NCI-H128 (cell line): ENCODE results near the gene POU2AF1.
"Not testable (repeated sequence)": the region's sequence is repeated elsewhere in the genome, so short reads cannot be mapped to it uniquely, and the experiment has no call there.

ENCODE experiments used
- DNase-seq: peaks from one replicate; lab custom pipeline; 2025; ENCODE audit not compliant: unreplicated experiment; lab: John Stamatoyannopoulos, UW

POU2AF1 gene

DNA sequence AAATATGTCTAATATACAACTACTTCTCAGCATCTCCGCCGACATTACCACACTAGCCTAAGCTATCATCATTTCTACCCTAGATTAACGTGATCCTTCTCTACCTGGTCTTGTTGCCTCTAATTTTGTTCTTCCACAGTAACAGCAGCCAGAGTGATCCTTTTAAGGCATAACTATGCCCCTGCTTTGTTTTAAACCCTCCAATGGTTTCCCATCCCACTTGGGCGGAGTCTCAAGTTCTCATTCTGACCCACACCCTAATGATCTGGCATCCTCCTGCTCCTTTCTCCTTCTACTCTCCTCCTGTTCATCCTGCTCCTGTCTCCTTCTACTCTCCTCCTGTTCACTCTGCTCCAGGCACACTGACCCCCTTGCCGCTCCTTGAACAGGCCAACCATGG lies 31.9 kb upstream of the POU2AF1 start:
- no peak for DNase-seq

DNA sequence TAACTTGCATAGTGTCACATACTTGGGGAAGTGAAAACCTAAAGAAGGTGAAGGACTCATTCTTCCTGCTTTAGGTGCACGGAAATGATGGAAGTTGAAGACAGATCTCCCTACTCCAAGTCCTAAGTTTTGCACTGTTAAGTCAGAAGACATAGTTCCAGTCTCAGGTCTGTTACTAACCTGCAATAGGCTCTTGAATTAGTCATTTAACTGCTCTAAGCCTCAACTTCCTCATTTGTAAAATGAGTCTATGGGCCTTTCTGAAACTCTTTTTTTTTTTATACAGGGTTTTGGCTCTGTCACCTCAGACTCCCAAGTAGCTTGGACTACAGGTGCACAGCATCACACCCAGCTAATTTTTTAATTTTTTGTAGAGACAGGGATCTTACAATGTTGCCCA lies 30.8 kb upstream of the POU2AF1 start:
- DNase-seq = no peak

DNA sequence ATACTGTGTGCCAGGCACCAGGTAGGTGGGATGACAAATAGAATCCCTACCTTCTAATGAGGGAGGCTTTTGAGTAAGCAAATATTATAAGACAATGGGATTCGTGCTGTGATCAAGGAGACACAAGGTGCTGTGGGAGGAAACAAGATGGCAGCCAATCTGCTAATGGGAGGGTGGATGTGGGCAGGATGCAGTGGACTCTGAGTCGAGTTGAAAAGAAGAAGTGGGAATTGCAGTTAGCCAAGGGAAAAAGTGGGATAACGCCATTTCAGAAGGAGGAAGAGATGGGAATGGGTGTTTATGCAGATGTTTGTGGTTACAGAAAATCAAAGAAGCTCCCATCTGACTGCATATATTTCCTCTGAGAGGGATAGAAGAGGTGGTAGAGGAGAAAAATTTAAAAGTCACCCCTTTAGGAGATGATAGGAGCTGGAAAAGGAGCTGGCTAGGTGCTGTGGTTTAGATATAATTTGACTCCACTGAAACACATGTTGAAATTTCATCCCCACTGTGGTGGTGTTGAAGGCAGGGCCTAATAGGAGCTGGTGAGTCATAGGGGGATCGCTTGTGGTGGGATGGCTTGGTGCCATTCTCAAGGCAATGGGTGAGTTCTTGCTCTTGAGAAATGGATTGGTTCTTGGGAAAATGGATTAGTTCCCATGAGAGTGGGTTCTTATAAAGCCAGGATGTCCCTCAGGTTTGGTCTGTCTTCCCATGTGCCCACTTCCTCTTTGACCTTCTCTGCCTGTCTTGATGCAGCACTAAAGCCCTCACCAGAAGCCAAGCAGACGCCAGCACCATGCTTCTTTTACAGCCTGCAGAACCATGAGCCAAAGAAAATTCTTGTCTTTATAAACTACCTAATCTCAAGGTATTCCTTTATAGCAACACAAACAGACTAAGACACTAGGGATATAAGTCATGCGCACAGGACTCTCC lies 30.0 kb upstream of the POU2AF1 start:
- no peak for DNase-seq

DNA sequence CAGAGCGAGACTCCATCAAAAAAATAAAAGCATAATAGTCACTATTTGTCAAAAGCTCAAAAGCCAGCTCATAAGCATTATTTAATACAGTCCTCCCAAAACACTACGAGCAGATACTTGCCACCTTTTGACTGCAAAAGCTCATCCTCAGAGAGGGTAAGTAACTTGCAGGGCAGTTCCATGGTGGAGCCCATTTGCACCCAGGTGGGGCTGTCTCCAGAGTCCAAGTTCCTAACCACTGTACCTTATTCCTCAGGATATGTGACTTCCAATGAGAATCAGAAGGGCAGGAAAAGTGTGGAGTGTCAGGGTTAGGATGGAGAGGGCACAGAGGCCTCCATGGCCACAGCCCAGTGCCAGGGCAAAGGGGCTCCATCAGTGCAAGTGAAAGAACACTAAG lies 28.6 kb upstream of the POU2AF1 start:
- no peak for DNase-seq

DNA sequence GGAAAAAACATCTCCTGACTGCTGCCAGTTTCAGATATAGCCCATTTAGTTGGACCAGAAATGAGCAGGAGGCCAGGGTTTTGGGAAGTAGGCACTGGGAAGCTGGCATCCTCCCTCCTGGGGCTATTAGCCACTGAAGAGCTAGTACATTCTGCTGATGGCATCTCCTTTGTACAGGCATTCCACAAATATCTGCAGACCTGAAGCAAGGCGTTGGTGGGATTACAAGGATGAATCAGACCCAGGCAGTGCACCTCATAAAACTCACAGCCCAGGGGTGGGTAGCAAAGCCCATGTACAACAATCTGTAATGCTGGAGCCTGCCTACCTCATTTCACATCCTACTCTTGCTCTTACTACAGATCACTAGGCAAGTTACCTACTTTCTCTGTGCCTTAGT lies 27.5 kb upstream of the POU2AF1 start:
- DNase-seq = no peak

DNA sequence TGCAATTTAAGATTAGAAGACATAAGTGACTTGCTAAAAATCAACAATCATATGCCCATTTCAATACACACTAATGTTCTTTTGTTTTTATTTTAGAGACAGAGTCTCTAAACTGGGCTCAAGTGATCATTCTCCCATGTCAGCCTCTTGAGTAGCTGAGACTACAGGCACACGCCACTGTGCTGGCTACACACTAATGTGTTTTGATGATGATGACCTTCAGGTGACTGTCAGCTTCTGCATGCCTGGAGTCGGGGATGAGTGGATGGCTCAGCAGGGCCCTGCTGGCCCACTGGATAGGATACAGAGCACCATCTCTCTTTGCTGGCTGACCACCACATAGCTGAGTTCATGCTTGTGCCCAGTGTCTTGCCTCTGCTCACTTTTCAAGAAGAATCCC lies 27.0 kb upstream of the POU2AF1 start:
- DNase-seq = no peak

DNA sequence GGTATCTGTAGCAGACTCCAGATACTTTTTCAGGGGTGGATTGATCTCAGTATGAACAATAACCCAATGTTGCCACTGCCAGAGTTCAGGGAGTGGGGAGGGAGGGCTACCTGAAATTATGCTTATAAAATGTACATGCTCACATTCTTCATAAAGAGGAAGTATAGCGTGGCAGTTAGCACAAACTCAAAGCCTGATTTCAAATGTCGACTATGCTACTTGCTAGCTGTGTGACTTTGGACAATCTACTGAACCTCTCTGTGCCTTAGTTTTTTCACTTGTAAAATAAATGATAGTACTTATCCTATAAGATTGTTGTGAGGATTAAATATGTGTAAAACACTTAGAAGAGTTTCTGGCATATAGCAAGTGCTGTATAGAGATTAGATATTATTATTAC lies 26.5 kb upstream of the POU2AF1 start:
- no peak for DNase-seq

DNA sequence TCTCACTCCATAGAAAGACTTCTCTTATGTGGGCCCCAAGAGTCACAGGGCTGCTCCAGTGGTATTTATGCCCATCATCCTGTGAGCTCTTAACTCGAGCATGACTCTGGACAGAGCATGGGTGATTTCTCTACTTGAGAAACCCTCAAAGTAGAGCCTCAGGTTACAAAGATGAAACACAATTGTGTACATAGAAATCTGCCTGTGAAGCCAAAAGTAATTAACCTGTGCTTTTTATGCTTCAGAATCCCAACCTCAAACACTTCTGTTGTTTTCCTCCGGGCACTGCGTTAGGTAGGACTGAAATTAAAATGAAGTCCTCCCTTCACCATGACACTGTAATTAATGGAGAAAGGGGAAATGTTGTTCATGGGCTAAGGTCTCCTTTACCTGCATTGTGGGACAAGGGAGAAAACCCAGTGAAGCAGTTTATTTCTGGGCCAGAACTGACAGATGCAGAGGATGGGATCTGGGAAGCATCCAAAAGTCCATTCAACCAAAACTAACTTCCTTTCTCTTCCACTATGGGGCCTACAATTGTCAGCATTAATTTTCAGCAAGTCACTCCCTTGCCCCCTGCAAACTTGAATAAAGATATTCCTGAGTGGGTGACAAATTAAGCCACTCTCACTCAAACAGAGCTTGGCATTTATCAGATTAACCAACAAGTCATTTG lies 24.1 kb upstream of the POU2AF1 start:
- DNase-seq = no peak

DNA sequence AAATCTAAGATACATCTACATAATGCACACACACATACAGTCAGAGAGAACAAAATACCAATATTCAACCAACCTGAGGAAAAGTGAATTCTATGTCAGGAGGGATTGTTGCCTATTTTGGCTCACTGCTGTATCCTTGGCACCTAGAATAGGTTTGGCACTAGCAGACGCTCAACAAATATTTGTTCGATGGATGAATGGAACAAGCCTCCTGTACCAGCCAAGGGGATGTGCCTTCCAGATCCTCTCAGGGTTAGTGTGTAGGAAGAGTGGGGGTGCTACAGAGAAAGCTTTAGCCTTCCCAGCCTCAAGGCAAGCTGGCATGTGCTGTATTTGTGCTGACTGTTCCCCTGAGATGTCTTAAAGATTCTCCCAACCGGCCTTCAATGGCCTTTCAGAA lies 23.3 kb upstream of the POU2AF1 start:
- DNase-seq = no peak

DNA sequence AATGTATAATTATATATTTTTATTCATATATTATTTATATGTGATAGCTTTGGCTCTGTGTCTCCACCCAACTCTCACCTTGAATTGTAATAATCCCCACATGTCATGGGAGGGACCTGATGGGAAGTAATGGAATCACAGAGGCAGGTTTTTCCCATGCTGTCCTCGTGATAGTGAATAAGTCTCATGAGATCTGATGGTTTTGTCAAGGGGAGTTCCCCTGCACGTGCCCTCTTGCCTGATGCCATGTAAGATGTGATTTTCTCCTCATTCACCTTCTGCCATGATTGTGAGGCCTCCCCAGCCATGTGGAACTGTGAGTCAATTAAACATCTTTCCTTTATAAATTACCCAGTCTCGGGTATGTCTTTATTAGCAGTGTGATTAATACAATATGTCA lies 22.9 kb upstream of the POU2AF1 start:
- not testable (repeated sequence) for DNase-seq

DNA sequence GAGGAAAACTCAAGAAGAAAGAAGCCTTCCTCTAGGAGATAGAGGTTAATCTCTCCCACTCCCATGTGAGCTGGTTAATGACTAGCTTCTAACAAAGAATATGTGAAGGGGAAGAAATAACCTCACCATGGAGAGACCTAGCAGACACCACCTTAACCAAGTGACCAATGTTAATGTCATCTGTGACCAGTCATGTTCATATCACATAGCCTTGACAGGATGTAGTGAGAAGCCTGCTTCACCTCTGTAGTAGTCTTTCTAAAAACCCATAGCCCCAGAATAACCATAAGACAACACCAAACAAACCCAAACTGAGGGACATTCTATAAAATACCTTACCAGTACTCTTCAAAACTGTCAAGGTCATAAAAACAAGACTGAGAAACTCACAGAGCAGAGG lies 21.5 kb upstream of the POU2AF1 start:
- no peak for DNase-seq

DNA sequence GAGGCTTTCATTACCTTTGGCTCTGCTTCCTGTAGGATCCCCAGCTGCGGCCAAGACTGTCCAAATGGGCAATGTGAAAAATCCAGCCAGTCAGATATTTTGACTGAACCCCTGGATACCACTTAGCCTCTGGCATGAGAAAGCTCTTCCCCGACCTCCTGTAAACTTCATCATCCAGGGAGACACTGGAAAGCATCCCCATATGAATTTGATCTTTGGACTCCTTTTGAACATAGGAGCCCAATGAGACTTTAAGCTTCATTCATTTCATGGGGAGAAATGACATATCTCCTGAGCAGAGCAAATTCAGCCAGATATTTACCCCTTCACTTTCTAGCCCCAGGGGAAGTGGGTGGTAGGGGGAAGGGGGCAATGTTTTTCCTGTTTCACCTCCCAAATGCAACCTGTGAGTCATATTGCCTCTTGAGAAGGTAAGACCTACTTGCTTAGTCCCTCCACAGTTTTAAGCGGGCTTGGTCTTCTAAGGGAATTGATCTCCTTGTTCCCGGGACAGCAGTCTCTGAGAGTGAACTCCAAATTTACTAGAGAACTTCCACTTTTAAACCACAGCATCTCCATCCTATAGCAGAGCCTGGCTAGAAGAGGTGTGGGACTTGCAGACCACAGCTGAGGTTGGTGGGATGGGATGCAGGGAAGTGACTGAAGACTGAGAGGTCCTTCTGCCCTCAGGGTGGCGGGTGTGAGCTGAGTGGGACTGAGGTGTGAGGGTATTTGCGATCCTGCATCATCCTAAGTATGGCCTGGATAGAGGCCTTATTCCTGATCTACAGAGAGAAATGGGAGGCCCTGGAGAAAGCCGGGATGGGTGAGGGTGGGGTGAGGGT lies 20.3 kb upstream of the POU2AF1 start:
- DNase-seq = no peak

DNA sequence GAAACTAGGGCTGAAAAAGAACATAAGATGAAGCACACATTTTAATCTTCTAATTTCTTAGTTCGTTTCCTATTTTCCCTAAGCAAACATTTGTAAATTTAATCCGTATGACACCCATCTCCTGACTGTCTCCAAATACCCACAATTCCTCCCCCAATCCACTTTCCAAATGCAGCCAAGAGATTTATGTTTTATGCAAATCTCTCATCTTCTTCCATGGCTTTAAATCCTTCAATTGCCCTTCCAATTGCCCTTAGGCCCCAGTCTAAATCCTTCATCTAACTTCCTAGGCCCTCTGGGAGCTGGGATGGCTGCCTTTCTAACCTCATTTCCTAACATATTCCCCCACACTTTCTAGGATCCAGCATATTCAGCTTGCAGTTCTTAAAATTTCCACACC lies 18.0 kb upstream of the POU2AF1 start:
- no peak for DNase-seq

DNA sequence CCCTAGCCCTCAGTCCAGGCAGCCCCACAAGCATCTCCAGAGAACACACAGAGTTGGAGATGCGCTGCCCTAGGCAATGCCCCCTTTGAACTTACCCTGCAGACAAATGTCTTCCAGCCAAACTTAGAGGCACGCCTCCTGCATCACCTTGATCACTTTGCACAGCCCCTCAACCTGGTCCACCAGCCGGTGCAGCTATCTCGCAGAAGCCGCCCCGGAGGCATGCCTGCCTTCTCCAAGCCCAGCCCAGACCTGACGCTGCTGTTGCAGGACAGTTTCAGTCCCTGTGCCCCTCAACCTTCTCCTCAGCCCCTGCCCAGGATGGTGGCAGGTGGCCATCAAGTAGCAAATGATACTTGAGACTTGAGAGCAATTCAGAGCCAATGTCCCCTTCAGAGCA lies 16.7 kb upstream of the POU2AF1 start:
- DNase-seq = no peak

DNA sequence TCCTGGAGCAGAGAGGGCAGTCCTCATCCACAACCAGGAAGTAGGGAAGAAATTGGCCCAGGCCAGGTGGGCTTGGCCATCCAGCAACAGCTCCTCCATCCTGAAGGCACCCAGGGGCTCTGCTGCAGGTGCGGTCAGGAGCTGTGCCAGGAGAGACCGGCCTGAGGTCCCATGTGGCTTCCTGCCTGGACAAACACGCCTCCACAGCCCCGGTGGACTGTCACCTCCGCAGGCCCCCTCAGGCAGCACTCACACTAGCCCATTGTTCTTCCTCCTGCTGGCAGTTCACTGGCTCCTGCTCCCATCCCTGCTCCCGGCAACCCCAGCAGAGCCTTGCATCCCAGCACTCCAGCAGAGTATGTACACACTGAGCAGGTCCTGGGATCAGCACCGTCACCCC lies 16.0 kb upstream of the POU2AF1 start:
- DNase-seq = no peak

DNA sequence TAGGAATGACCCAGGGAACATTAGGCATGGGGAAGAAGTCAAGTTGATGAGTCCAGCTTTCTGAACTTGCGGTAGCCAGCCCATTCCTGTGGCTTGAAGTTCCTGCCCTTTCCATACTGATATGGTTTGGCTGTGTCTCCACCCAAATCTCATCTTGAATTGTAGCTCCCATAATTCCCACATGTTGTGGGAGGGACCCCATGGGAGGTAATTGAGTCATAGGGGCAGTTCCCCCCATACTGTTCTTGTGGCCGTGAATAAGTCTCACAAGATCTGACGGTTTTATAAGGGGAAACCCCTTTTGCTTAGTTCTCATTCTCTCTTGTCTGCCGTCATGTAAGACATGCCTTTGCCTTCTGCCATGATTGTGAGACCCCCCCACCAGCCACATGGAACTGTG lies 15.1 kb upstream of the POU2AF1 start:
- DNase-seq = not testable (repeated sequence)

DNA sequence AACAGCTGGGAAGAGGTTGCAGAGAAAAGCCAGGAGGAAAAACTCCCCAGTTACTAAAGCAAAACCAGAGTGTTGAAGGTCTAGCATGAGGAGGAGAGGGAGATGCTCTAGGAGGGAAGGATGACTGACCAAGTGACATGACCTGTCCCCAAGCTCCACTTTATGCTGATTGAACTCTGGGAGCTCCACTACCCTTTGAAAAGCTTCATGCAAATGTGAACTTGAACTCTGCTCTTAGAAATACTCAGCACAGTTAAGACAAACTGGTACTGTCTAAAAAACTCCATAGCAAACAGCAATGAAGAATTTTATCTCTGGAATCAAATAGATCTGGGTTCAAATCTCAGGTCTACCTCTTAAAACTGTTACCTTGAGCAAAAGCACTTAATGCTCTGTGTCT lies 14.5 kb upstream of the POU2AF1 start:
- DNase-seq = no peak

DNA sequence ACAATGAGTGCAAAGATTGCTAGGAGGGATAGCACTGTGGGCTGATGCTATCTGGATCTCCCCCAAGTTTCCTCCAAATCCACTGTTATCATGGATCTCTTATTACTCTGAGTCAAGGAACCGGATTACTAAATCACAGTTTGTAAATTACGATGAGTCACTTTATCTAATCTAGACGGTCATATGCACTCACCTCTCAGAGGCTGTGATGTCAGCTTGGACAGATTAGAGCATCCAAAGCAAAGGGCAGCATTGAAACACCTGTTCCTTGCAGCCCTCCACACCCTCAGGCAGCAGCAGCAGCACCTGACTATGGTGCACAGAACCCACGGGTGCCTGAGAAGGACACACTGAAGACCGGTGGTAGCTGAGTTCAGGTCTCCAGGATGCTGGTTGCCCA lies 14.0 kb upstream of the POU2AF1 start:
- DNase-seq = no peak

DNA sequence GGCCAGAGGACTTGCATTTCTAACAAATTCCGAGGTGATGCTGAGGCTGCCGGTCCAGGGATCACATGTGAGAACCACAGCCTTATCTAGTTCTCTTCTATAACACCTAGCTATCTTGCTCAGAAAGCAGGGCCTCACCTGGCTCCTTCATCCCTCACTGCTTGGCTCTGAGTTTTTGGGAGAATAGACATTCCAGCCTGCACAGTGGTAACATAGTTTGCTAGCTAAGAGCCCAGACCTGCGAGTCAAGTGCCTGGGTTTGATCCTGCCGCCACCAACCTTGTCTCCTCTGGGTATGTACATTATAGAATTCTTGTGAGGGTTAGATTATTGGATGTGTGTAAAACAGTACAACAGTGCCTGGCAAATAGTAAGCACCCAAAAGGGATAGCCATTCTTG lies 13.5 kb upstream of the POU2AF1 start:
- DNase-seq = no peak

DNA sequence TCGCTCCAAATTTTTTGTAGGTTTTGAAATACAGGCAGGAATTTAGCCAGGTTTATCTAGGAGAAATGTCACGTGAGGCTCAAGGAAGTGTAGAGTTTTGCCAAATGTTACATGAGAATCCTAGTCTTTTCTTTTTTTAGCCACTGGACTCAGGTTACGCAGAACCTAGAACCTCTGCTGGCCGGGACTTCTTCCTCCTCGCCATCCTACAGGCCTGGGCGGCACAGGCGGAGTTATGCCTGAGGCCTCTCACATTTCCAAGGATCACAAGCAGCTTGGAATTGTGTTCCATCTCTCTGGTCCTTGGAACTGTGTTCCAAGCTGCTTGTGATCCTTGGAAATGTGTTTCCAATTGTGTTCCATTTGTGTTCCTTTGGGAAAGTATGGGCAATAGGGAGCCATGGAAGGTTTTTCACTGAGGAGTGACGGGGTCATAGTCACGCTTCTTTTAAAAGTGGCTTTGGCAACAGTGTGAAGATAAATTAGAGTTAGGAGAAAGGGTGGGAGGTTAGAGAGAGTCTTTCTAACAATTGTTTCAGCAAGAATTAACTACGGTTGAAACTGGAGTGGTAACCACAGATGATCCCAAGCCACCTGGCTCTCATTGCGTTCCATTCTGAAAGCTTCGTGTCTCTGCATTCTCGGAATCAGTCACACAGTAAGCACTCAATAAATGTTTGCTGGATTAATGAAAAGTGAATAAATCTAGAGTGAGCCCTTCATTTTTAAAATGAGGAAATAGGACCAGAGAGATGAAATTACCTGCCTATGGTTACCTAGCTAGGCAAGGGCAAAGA lies 12.5 kb upstream of the POU2AF1 start:
- DNase-seq = no peak

DNA sequence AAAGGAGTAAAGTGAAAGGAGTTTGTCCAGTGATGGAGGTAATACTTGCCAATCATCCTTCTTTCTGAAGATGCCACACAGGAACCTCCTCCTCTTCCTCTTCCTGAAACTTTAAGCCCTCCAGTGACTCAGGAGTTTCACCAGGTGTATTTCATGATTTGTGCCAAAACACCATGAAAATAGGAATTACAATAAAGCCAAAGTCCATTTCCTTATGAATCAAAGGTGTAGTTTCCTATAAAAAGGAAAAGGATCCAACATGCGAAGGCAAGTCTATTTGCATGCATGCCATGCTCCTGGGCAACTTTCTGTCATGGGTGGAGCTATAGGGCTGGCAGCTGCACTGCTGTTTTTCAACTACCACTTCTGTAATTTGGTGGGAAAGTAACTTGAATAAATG lies 9.8 kb upstream of the POU2AF1 start:
- no peak for DNase-seq
